Articular chondrocyte of knee joint (primary cell): Measurements from ENCODE around the gene MAP2K7. TPM values are rescaled to one million over a fixed set of nuclear protein-coding genes. Genes with fewer than 3 reads are reported as not detected.

Experiments used
- total RNA-seq: library from RNA; depleted of rRNA; stranded (reverse); fragments of >200 nt; gene quantifications from 2 replicates; pipeline ENCODE4 v1.2.3, GENCODE V29; 2012

MAP2K7 gene
- total RNA-seq: 9.5 and 9.7 TPM in 2 replicates

GRCh38 chr19:7903244-7904073 lies at the start of gene MAP2K7:
Gene MAP2K7 (plus strand): TSS chr19:7903877. CDS start chr19:7903945, 68 bp downstream.

GRCh38 chr19:7874076-7874896 lies 29.4 kb upstream of the MAP2K7 start, which contains the start of gene PRR36:
Gene PRR36 (minus strand): TSS chr19:7874390. CDS start chr19:7873689, 701 bp downstream.

GRCh38 chr19:7888145-7888825 lies 15.4 kb upstream of the MAP2K7 start, which contains the start of gene LRRC8E:
Gene LRRC8E (plus strand): TSS chr19:7888510. CDS start chr19:7895604, 7,094 bp downstream.

GRCh38 chr19:7914598-7915045 lies 10.9 kb downstream of the MAP2K7 start, which contains the start of gene TGFBR3L:
Gene TGFBR3L (plus strand): TSS chr19:7914830.

DNA sequence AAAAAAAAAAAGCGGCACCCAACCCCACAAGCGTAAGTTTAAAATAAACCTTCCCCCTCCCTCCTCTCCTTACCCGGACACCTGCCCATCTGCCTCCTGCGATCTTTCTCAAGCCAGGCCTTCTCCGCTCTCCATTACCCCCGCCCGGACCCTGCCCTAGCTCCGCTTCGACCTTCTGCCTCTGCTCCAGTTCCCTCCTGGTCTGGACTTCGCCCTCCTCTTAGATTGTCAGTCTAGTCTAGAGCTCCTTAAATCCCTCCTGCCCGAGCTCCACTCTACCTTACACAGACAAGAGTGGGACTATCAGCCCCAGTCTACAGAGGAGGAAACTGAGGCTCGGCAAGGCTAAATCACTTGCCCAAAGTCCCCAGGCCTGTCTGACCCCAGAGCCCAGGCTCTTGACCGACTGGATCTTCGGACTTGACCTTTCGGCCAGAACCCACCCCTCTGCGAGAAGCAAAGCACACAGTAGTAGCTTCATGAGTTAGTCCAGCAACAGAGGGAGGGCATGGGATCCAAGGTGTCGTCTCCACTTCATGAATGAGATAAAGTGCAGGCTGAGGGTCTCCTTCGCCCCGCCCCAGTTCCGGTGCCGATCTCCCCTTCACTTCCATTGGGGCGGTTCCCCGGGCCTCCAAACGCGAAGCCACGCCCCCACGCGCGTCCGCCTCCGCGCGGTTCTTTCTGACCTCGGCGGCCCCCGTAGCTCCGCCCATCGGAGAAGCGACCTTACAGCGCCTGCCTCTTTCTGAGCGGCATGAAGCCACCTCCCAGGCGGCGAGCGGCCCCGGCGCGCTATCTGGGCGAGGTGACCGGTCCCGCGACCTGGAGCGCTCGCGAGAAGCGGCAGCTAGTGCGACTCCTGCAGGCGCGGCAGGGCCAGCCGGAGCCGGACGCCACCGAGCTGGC lies 16.2 kb downstream of the MAP2K7 start, which contains the start of gene SNAPC2:
SNAPC2 (plus strand) TSS at position 729 of the 909 bp plus-strand sequence; CDS start at position 758, 29 bp downstream.

DNA sequence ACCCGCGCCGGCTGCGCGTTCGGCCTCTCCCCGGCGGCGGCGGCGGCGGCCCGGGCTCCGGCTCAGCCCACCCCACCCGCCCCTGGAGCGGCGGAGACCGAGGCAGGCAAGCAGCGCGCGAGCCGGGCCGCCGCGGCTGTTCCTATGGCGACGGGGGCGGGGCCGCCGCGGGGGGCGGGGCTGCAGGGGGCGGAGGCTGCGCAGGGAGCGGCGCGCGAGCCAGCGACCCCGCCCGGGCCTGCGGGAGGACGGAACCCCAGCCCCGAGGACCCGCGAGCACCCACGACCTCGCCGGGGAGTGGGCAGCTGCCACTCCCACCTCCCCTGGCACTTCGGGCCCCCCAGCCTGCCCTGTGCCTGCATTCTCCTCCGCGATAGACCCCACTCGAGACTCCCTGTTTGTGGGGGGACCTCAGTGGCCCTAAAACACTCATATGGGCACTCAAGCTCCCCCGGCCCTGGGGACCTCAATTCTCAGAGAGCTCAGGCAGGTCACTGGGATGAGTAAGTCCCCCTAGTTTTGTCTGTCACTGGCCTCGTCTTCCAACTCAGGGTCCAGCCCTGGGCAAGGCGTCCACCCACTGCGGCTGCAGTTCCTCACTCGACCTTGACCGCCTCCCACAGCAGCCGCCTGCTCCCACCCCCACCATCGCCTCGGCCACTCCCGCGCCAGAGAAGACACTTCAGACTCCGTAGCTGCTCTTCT lies 22.5 kb downstream of the MAP2K7 start, which contains the start of gene CTXN1:
CTXN1 (minus strand) TSS at position 115 of the 706 bp plus-strand sequence. CDS start 597 bp downstream, outside the sequence.

GRCh38 chr19:7943444-7944176 lies 39.9 kb downstream of the MAP2K7 start, which contains the start of gene TIMM44:
Gene TIMM44 (minus strand): TSS chr19:7943666. CDS start chr19:7943651, 15 bp downstream.

Other genes starting within 250 kb of the MAP2K7 start
- not detected in 2 replicates for gene RETN, start 234.8 kb upstream of the MAP2K7 start, total RNA-seq
- not detected in 2 replicates for gene MCEMP1, start 226.8 kb upstream of the MAP2K7 start, total RNA-seq
- gene TRAPPC5, start 223.0 kb upstream of the MAP2K7 start, total RNA-seq: 40.4 and 41.4 TPM in 2 replicates
- gene FCER2, start 201.7 kb upstream of the MAP2K7 start, total RNA-seq: not detected in 2 replicates
- gene CLEC4G, start 171.8 kb upstream of the MAP2K7 start, total RNA-seq: not detected in 2 replicates
- not detected in 2 replicates for gene CD209, start 156.3 kb upstream of the MAP2K7 start, total RNA-seq
- gene CLEC4M, start 140.6 kb upstream of the MAP2K7 start, total RNA-seq: not detected in 2 replicates
- 14.4 and 14.5 TPM in 2 replicates for gene EVI5L, start 73.7 kb upstream of the MAP2K7 start, total RNA-seq
- gene PRR36, start 29.5 kb upstream of the MAP2K7 start, total RNA-seq: not detected in 2 replicates
- gene LRRC8E, start 15.4 kb upstream of the MAP2K7 start, total RNA-seq: 6.1 and 7.8 TPM in 2 replicates
- 0.26 and 0.76 TPM in 2 replicates for gene TGFBR3L, start 11.0 kb downstream of the MAP2K7 start, total RNA-seq
- 23.7 and 25.9 TPM in 2 replicates for gene SNAPC2, start 16.5 kb downstream of the MAP2K7 start, total RNA-seq
- gene CTXN1, start 22.3 kb downstream of the MAP2K7 start, total RNA-seq: 1.1 and 1.3 TPM in 2 replicates
- gene TIMM44, start 39.8 kb downstream of the MAP2K7 start, total RNA-seq: 39.9 and 48.3 TPM in 2 replicates
- 27.3 and 30.7 TPM in 2 replicates for gene ELAVL1, start 101.8 kb downstream of the MAP2K7 start, total RNA-seq
- gene CCL25, start 148.9 kb downstream of the MAP2K7 start, total RNA-seq: 0.32 TPM in 1 of 2 replicates, not detected in the other
- gene FBN3, start 245.7 kb downstream of the MAP2K7 start, total RNA-seq: not detected in 2 replicates